Astrocyte (in vitro differentiated cells and primary cell): ENCODE data around the gene FGGY.

Experiments used
- CTCF ChIP-seq: IDR thresholded peaks from 2 replicates; pipeline ENCODE4 v1.5.1; 2011; ENCODE audit warnings: low read depth, mild to moderate bottlenecking, inconsistent platforms, low read length, moderate library complexity; ENCODE audit not compliant: insufficient read depth
- EZH2 ChIP-seq: IDR thresholded peaks from 2 replicates; pipeline ENCODE4 v1.6.1; 2012; ENCODE audit warnings: mild to moderate bottlenecking, low read length, inconsistent platforms; ENCODE audit not compliant: insufficient read depth

- TF ChIP-seq EZH2 = no peak
- no peak for TF ChIP-seq CTCF
These were observed 190.6 kb downstream of the FGGY start for GRCh38 chr1:59487335-59488031.
